SK-N-SH (cell line): ENCODE data around the gene PKN1. TPM values are rescaled to one million over a fixed set of nuclear protein-coding genes. Genes with fewer than 3 reads are reported as not detected.

ENCODE experiments used
- CTCF ChIA-PET: fragments of 300-600, 350-600 bp; formaldehyde crosslinking; extraction: SDS; loops from one replicate; lab custom pipeline; 2021; lab: Yijun Ruan, JAX
- POLR2A ChIA-PET: fragments of 350-600 bp; sonication (Branson Sonifier 250); formaldehyde crosslinking; extraction: SDS; loops from one replicate; lab custom pipeline; 2020; ENCODE audit warnings: antibody characterized with exemption, inconsistent platforms; lab: Yijun Ruan, JAX
- DNase-seq: peaks from one replicate; pipeline ENCODE4 v3.0.0; 2012
- H2AFZ ChIP-seq: fragments of 200-600 bp; sonication (generic); 2 replicates; pipeline ENCODE4 v1.8.1; 2016; ENCODE audit warnings: antibody characterized with exemption, mild to moderate bottlenecking, low read depth
- H3F3A ChIP-seq: fragments of 200-600 bp; sonication (generic); replicated peaks from 2 replicates; pipeline ENCODE3; 2016; ENCODE audit warnings: antibody characterized with exemption, mild to moderate bottlenecking; ENCODE audit not compliant: insufficient read depth
- H3K27ac ChIP-seq, 2 experiments: fragments of 200-500 bp in 1 of 2; fragments of 200-600 bp in 1 of 2; sonication (Bioruptor generic) in 1 of 2; sonication (generic), shearing (Covaris generic) in 1 of 2; 2 replicates each; pipeline versions ENCODE4 v1.5.1 to v1.6.1; 2014 to 2016; ENCODE audit warnings: low read depth in 2 of 2, inconsistent platforms in 1 of 2, low read length in 1 of 2, mild to moderate bottlenecking in 1 of 2, mixed read lengths in 1 of 2
- H3K27me3 ChIP-seq: fragments of 200-600 bp; sonication (generic), shearing (Covaris generic); 2 replicates; pipeline ENCODE4 v1.6.1; 2016; ENCODE audit warnings: mixed run types; ENCODE audit not compliant: insufficient read depth
- H3K36me3 ChIP-seq, 2 experiments: fragments of 200-500 bp in 1 of 2; fragments of 200-600 bp in 1 of 2; sonication (Bioruptor generic) in 1 of 2; sonication (generic) in 1 of 2; replicated peaks in 1 of 2; 2 replicates each; pipeline versions ENCODE3 to v1.5.1; 2014 to 2016; ENCODE audit warnings: low read length in 1 of 2, mild to moderate bottlenecking in 1 of 2; ENCODE audit not compliant: insufficient read depth in 2 of 2, control insufficient read depth in 1 of 2
- H3K4me1 ChIP-seq, 2 experiments: fragments of 200-500 bp in 1 of 2; fragments of 200-600 bp in 1 of 2; sonication (Bioruptor generic) in 1 of 2; sonication (generic), shearing (Covaris generic) in 1 of 2; 2 replicates each; pipeline versions ENCODE4 v1.5.1 to v1.6.1; 2014 to 2016; ENCODE audit warnings: low read depth in 1 of 2, low read length in 1 of 2, mixed run types in 1 of 2; ENCODE audit not compliant: insufficient read depth in 2 of 2, control insufficient read depth in 1 of 2
- H3K4me2 ChIP-seq: fragments of 200-600 bp; sonication (generic), shearing (Covaris generic); 2 replicates; pipeline ENCODE4 v1.6.1; 2017; ENCODE audit warnings: mixed run types
- H3K4me3 ChIP-seq, 2 experiments: fragments of 200-500 bp in 1 of 2; fragments of 200-600 bp in 1 of 2; sonication (Bioruptor generic) in 1 of 2; sonication (generic), shearing (Covaris generic) in 1 of 2; 2 replicates each; pipeline versions ENCODE4 v1.5.1 to v1.8.1; 2014 to 2016; ENCODE audit warnings: low read depth in 2 of 2, inconsistent platforms in 1 of 2, low read length in 1 of 2, mild to moderate bottlenecking in 1 of 2, mixed read lengths in 1 of 2, moderate library complexity in 1 of 2
- H3K79me2 ChIP-seq: fragments of 200-600 bp; sonication (generic); 2 replicates; pipeline ENCODE4 v1.8.1; 2017; ENCODE audit warnings: mild to moderate bottlenecking; ENCODE audit not compliant: insufficient read depth
- H3K9ac ChIP-seq: fragments of 200-600 bp; sonication (generic); 2 replicates; pipeline ENCODE4 v1.6.1; 2017; ENCODE audit warnings: mixed run types
- H3K9me2 ChIP-seq: fragments of 200-600 bp; sonication (generic); 2 replicates; pipeline ENCODE4 v1.6.1; 2017; ENCODE audit warnings: mixed run types
- H3K9me3 ChIP-seq: fragments of 200-600 bp; sonication (generic); 2 replicates; pipeline ENCODE4 v1.6.1; 2017; ENCODE audit warnings: mixed run types, mild to moderate bottlenecking, moderate library complexity
- H4K20me1 ChIP-seq: fragments of 200-600 bp; sonication (generic); 2 replicates; pipeline ENCODE4 v1.6.1; 2017; ENCODE audit warnings: mild to moderate bottlenecking, mixed run types; ENCODE audit not compliant: insufficient read depth
- CTCF ChIP-seq: fragments of 200-600 bp; sonication (generic); IDR thresholded peaks from 2 replicates; pipeline ENCODE4 v1.6.1; 2017; ENCODE audit warnings: antibody characterized with exemption, mild to moderate bottlenecking, moderate library complexity
- FOXJ3 ChIP-seq: sonication (generic); formaldehyde crosslinking; IDR thresholded peaks from 2 replicates; pipeline ENCODE4 v1.5.1; 2020; ENCODE audit warnings: mild to moderate bottlenecking, missing genetic modification reagents
- IRF3 ChIP-seq: fragments of 150-350 bp; IDR thresholded peaks from 2 replicates; pipeline ENCODE4 v1.6.1; 2016; ENCODE audit warnings: mild to moderate bottlenecking, low read depth, low read length
- RCOR1 ChIP-seq: fragments of 150-350 bp; IDR thresholded peaks from 2 replicates; pipeline ENCODE4 v1.6.1; 2017; ENCODE audit warnings: antibody characterized with exemption, low read length
- RFX5 ChIP-seq: IDR thresholded peaks from 2 replicates; pipeline ENCODE4 v1.6.1; 2012; ENCODE audit warnings: mild to moderate bottlenecking, improper control_type of control experiment, low read length
- SIN3A ChIP-seq: IDR thresholded peaks from 2 replicates; pipeline ENCODE4 v1.6.1; 2012; ENCODE audit warnings: low read depth, mild to moderate bottlenecking, low read length, moderate library complexity, borderline replicate concordance
- SMC3 ChIP-seq: IDR thresholded peaks from 2 replicates; pipeline ENCODE4 v1.6.1; 2012; ENCODE audit warnings: low read depth, low read length, improper control_type of control experiment
- USF2 ChIP-seq: fragments of 150-350 bp; IDR thresholded peaks from 2 replicates; pipeline ENCODE4 v1.6.1; 2017; ENCODE audit warnings: antibody characterized with exemption, low read length, low read depth, borderline replicate concordance
- WGBS: methylation state at CpG from one replicate; pipeline ENCODE4 v1.1.6; 2017; ENCODE audit warnings: low lambda C conversion rate; 5-methylcytosine and 5-hydroxymethylcytosine counted together
- polyA plus RNA-seq, 3 experiments: library from polyadenylated mRNA; depleted of rRNA; stranded (reverse); fragments of >200 nt; gene quantifications; 2 replicates each; pipeline ENCODE4 v1.2.3, GENCODE V29; 2012

PKN1 gene
- polyA plus RNA-seq, 1 of the 3 experiments (the other 2 are of a cell fraction): 99.6 TPM

- Histone ChIP-seq H3K9ac (no peak overlapping the region), H3F3A (peaks cover 14% of the 10 kb centered on the region), H3K79me2 (no peaks in the 10 kb centered on the region), H2AFZ (no peak overlapping the region), H3K9me2 (no peaks in the 10 kb centered on the region), H3K36me3 (peaks cover 10 to 28% of the 10 kb centered on the region in 2 experiments), H3K27me3 (no peaks in the 10 kb centered on the region), H3K27ac (no peak overlapping the region), H3K4me2 (no peak overlapping the region), H3K4me3 (no peak overlapping the region), H3K4me1 (peaks cover 0 to 7% of the 10 kb centered on the region in 2 experiments; a peak in 1 of 4 replicates), H4K20me1 (no peaks in the 10 kb centered on the region), H3K9me3 (no peaks in the 10 kb centered on the region)
- 100% methylated on average over 1 of the region's 9 CpGs for WGBS
- CTCF ChIA-PET: interaction anchor here (1.1 to 3.5 kb wide), 4 partner anchors 12 to 331 kb away, joined by 3 to 31 read pairs (median 5); partner anchors contain the start of gene ASF1B
- no peak for DNase-seq
- POLR2A ChIA-PET: no interaction called here
- TF ChIP-seq CTCF (peak; percentile 18), SIN3A (no peak)
Observed at GRCh38 chr19:14467816-14468215, 34.7 kb downstream of the PKN1 start.

- CTCF ChIA-PET: no interaction called here
- TF ChIP-seq SMC3: no peak
- TF ChIP-seq IRF3: no peak
- no peak for TF ChIP-seq RCOR1
- TF ChIP-seq USF2: no peak
- TF ChIP-seq FOXJ3: no peak
- no peak for TF ChIP-seq RFX5
- 96% methylated on average over 20 of the region's 32 CpGs for WGBS
- POLR2A ChIA-PET: no interaction called here
- Histone ChIP-seq H3K4me3 (no peak overlapping the region), H3K9me2 (no peaks in the 10 kb centered on the region), H3K9me3 (no peaks in the 10 kb centered on the region), H4K20me1 (no peaks in the 10 kb centered on the region), H3K79me2 (no peaks in the 10 kb centered on the region), H3K9ac (no peak overlapping the region), H2AFZ (no peak overlapping the region), H3K27ac (no peak overlapping the region), H3K4me1 (peaks cover 8 to 14% of the 10 kb centered on the region in 2 experiments; a peak in 3 of 4 replicates), H3K27me3 (no peaks in the 10 kb centered on the region), H3K4me2 (no peak overlapping the region), H3F3A (peaks cover 18% of the 10 kb centered on the region), H3K36me3 (peaks cover 10 to 20% of the 10 kb centered on the region in 2 experiments)
- peak; percentile 28 for DNase-seq
Observed at GRCh38 chr19:14470031-14470876, 37.1 kb downstream of the PKN1 start.
